Astrocyte (in vitro differentiated cells and primary cell): ENCODE results near the gene SYT7. TPM values are rescaled to one million over a fixed set of nuclear protein-coding genes. Genes with fewer than 3 reads are reported as not detected.

Experiments
- DNase-seq: peaks from one replicate; pipeline ENCODE4 v3.0.0-alpha.2; 2010; ENCODE audit warnings: low read depth
- FAIRE-seq: peaks from 2 replicates; lab custom pipeline; 2011; peaks lifted over from hg19 to GRCh38; lab: Jason Lieb, UNC
- H2AFZ ChIP-seq: 2 replicates; pipeline ENCODE4 v1.6.0; 2012; ENCODE audit warnings: low read depth, low read length, inconsistent platforms
- H3K27ac ChIP-seq: 2 replicates; pipeline ENCODE4 v1.5.1; 2011; ENCODE audit warnings: low read depth, low read length, inconsistent platforms
- H3K27me3 ChIP-seq: 2 replicates; pipeline ENCODE4 v1.6.0; 2011; ENCODE audit warnings: low read length, inconsistent platforms; ENCODE audit not compliant: insufficient read depth
- H3K36me3 ChIP-seq: 2 replicates; pipeline ENCODE4 v1.5.1; 2011; ENCODE audit warnings: low read length, inconsistent platforms; ENCODE audit not compliant: insufficient read depth
- H3K4me1 ChIP-seq: 2 replicates; pipeline ENCODE4 v1.5.1; 2011; ENCODE audit warnings: low read length, inconsistent platforms; ENCODE audit not compliant: insufficient read depth
- H3K4me2 ChIP-seq: 2 replicates; pipeline ENCODE4 v1.6.0; 2012; ENCODE audit warnings: low read length, inconsistent platforms
- H3K4me3 ChIP-seq: 2 replicates; pipeline ENCODE4 v1.5.1; 2011; ENCODE audit warnings: low read depth, mild to moderate bottlenecking, low read length, inconsistent platforms; ENCODE audit not compliant: insufficient read depth
- H3K79me2 ChIP-seq: 2 replicates; pipeline ENCODE4 v1.6.0; 2012; ENCODE audit warnings: mild to moderate bottlenecking, low read length, inconsistent platforms; ENCODE audit not compliant: insufficient read depth
- H3K9ac ChIP-seq: 2 replicates; pipeline ENCODE4 v1.6.0; 2012; ENCODE audit warnings: mild to moderate bottlenecking, low read length, inconsistent platforms
- H3K9me3 ChIP-seq: 2 replicates; pipeline ENCODE4 v1.5.1; 2012; ENCODE audit warnings: low read depth, mild to moderate bottlenecking, low read length, inconsistent platforms; ENCODE audit not compliant: insufficient read depth
- H4K20me1 ChIP-seq: 2 replicates; pipeline ENCODE4 v1.6.0; 2012; ENCODE audit warnings: low read length, inconsistent platforms; ENCODE audit not compliant: insufficient read depth
- H3K27ac Mint-ChIP-seq: one replicate; pipeline ENCODE4 v1.8.0; 2021; ENCODE audit warnings: mild to moderate bottlenecking, mixed read lengths; ENCODE audit not compliant: unreplicated experiment
- H3K27me3 Mint-ChIP-seq: one replicate; pipeline ENCODE4 v1.8.0; 2021; ENCODE audit warnings: low read depth, mixed read lengths; ENCODE audit not compliant: unreplicated experiment
- H3K36me3 Mint-ChIP-seq: one replicate; pipeline ENCODE4 v1.8.0; 2021; ENCODE audit warnings: low read depth, mixed read lengths; ENCODE audit not compliant: unreplicated experiment
- H3K4me1 Mint-ChIP-seq: one replicate; pipeline ENCODE4 v1.8.0; 2021; ENCODE audit warnings: low read depth, mixed read lengths; ENCODE audit not compliant: unreplicated experiment
- H3K4me3 Mint-ChIP-seq: one replicate; pipeline ENCODE4 v1.8.0; 2021; ENCODE audit warnings: mild to moderate bottlenecking, moderate library complexity, mixed read lengths; ENCODE audit not compliant: unreplicated experiment
- H3K9me3 Mint-ChIP-seq: one replicate; pipeline ENCODE4 v1.8.0; 2021; ENCODE audit warnings: mild to moderate bottlenecking, mixed read lengths; ENCODE audit not compliant: unreplicated experiment
- CTCF ChIP-seq: IDR thresholded peaks from 2 replicates; pipeline ENCODE4 v1.5.1; 2011; ENCODE audit warnings: low read depth, mild to moderate bottlenecking, inconsistent platforms, low read length, moderate library complexity; ENCODE audit not compliant: insufficient read depth
- EZH2 ChIP-seq: IDR thresholded peaks from 2 replicates; pipeline ENCODE4 v1.6.1; 2012; ENCODE audit warnings: mild to moderate bottlenecking, low read length, inconsistent platforms; ENCODE audit not compliant: insufficient read depth
- total RNA-seq: library from RNA; stranded (reverse); gene quantifications from 2 replicates; pipeline ENCODE4 v1.2.1, GENCODE V29; 2021

Gene SYT7
- total RNA-seq, 1 donor from 2014 or later: 3.7 TPM

- H3K4me3 Mint-ChIP-seq: peak overlapping the region; percentile 20
- peaks cover 39% of the 10 kb centered on the region for H3K4me1 Mint-ChIP-seq
- H3K27ac Mint-ChIP-seq: no peak overlapping the region
- FAIRE-seq (no peak), DNase-seq (peak; percentile 95)
- no peaks in the 10 kb centered on the region for H4K20me1 ChIP-seq
- TF ChIP-seq CTCF (no peak), EZH2 (no peak)
- H3K27me3 Mint-ChIP-seq: peaks cover 18% of the 10 kb centered on the region
- H3K9me3 Mint-ChIP-seq: no peaks in the 10 kb centered on the region
- H3K4me2 ChIP-seq: peak overlapping the region; percentile 78
- H3K27me3 ChIP-seq: peaks cover 9% of the 10 kb centered on the region
- peak overlapping the region; percentile 7 for H3K4me3 ChIP-seq
- peak overlapping the region; percentile 57 for H3K9ac ChIP-seq
- no peaks in the 10 kb centered on the region for H3K36me3 Mint-ChIP-seq
- H2AFZ ChIP-seq: peak overlapping the region; percentile 28
- H3K36me3 ChIP-seq: no peaks in the 10 kb centered on the region
- H3K9me3 ChIP-seq: no peaks in the 10 kb centered on the region
- H3K4me1 ChIP-seq: peaks cover 37% of the 10 kb centered on the region
- H3K79me2 ChIP-seq: no peaks in the 10 kb centered on the region
- H3K27ac ChIP-seq: peak overlapping the region; percentile 41
Measured at GRCh38 chr11:61602775-61603569, 22.1 kb upstream of the SYT7 start.

GRCh38 chr11:61601512-61601911 is 20.6 kb upstream of the SYT7 start:
- DNase-seq: no peak
- H3K36me3 Mint-ChIP-seq: no peaks in the 10 kb centered on the region
- Histone ChIP-seq H3K4me2 (no peak overlapping the region), H3K27me3 (peaks cover 8% of the 10 kb centered on the region), H3K79me2 (no peaks in the 10 kb centered on the region), H3K4me3 (no peak overlapping the region), H3K9ac (no peak overlapping the region), H3K36me3 (no peaks in the 10 kb centered on the region), H3K4me1 (peaks cover 37% of the 10 kb centered on the region), H3K27ac (no peak overlapping the region), H3K9me3 (no peaks in the 10 kb centered on the region), H4K20me1 (no peaks in the 10 kb centered on the region), H2AFZ (no peak overlapping the region)
- peaks cover 15% of the 10 kb centered on the region for H3K27me3 Mint-ChIP-seq
- no peak for TF ChIP-seq EZH2
- no peak for TF ChIP-seq CTCF
- no peak overlapping the region for H3K27ac Mint-ChIP-seq
- no peak for FAIRE-seq
- H3K4me3 Mint-ChIP-seq: no peak overlapping the region
- H3K4me1 Mint-ChIP-seq: peaks cover 39% of the 10 kb centered on the region
- H3K9me3 Mint-ChIP-seq: no peaks in the 10 kb centered on the region
